ENCODE results near the gene C11orf58. TPM values are rescaled to one million over a fixed set of nuclear protein-coding genes. Genes with fewer than 3 reads are reported as not detected.
A peak's percentile ranks its signal among the peaks of the same experiment; 100 is the strongest.

Gene C11orf58
- total and polyA plus RNA-seq, 8 donors, result 39.3 to 73.6 (median 53.5) TPM

DNA sequence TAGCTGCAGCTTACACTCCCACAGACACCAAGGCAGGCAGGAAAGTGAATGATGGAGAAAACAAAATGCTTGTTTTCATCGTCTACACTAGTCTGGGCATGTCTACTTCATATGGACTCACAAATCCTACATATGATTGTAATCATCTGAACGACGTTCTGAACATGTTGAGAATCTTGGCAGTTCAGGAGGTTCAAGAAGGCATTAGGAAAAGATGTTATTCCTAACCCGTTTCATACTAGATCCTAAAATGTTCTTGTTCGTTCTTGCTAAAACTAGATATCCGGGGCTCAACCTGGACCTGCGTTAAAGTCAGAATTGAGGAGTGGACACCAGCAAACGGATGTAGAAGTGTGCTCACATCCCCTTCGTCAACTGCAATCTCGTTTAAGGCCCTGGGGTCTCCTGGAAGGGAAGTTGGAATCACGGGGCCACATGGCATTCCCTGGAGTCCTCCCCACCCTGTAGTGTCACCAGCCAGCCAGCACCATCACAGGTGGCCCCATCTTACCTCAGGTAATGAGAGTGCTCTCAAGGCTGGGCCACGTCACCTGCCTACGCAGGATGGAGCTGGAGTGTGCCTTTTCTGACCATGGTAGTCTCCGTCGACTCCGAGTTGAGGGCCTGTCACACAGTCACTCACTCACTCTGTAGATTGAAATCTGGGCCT is 37.3 kb downstream of the C11orf58 start:
- WGBS, 2 donors, result 84 to 86% methylated on average over 16 of the region's 16 CpGs
- Histone ChIP-seq H3K4me1 (no peaks in the 10 kb centered on the region), H3K4me3 (no peak overlapping the region), H3K27me3 (no peaks in the 10 kb centered on the region), H3K27ac (no peak overlapping the region), H3K9me3 (no peaks in the 10 kb centered on the region), H3K36me3 (peaks cover 0 to 7% (median 0%) of the 10 kb centered on the region in 3 donors)
- TF ChIP-seq, protein P1, sequence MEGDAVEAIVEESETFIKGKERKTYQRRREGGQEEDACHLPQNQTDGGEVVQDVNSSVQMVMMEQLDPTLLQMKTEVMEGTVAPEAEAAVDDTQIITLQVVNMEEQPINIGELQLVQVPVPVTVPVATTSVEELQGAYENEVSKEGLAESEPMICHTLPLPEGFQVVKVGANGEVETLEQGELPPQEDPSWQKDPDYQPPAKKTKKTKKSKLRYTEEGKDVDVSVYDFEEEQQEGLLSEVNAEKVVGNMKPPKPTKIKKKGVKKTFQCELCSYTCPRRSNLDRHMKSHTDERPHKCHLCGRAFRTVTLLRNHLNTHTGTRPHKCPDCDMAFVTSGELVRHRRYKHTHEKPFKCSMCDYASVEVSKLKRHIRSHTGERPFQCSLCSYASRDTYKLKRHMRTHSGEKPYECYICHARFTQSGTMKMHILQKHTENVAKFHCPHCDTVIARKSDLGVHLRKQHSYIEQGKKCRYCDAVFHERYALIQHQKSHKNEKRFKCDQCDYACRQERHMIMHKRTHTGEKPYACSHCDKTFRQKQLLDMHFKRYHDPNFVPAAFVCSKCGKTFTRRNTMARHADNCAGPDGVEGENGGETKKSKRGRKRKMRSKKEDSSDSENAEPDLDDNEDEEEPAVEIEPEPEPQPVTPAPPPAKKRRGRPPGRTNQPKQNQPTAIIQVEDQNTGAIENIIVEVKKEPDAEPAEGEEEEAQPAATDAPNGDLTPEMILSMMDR (IDR thresholded peaks at IDR 0.05), result no peak
- no peak for FAIRE-seq
- intact Hi-C loops (cut with DNase I), result no loop called here
- ATAC-seq, result no peak
- no peak for DNase-seq

DNA sequence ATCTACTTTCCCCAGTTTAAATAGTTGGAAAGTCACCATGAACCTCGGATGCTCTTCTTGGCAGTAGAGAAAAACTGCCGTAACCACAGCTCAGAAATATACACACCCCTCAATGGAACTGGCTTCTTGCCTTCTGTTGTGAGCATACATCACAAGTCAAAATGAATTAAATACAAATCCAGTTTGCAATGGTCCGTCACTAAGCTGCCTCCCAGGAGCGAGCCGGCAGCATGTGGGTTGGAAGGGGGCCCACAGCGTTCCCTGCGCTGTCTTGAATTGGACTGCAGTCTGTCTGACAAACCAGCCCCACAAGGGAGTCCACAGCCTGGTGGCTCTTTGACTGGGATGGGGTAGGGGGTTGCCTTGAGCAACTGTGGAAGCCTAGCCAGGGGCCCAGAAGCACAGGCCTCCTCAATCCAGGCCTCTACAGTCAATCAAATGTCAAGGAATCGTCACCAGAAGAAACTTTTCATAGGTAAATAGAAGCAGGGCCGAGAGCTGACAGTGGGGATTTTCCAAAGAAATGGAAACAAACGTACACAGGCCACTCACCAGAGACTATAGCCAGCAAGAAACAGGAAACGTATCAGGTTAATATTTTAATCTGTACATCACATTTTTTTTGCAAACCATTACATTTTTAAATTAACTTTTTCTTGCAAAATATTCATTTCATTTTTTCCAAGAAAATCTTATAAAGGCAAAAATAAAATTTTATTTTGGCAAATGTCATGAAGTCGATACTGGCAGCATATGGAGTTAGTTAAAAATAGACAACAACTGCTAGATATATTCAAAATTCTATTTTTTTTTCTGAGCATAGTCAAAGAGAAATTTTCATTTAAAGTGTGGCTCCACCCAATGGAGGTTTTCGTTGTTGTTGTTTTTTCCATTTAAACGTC is 38.5 kb downstream of the C11orf58 start:
- Histone ChIP-seq H3K4me3 (no peak overlapping the region), H3K9me3 (no peaks in the 10 kb centered on the region), H3K27ac (no peak overlapping the region), H3K27me3 (no peaks in the 10 kb centered on the region), H3K4me1 (no peaks in the 10 kb centered on the region), H3K36me3 (peaks cover 0 to 7% (median 0%) of the 10 kb centered on the region in 3 donors)
- FAIRE-seq, result no peak
- TF ChIP-seq, protein P1 (IDR thresholded peaks at IDR 0.05), result no peak
- ATAC-seq, result peak in 1 of 4 donors; percentile 17
- no peak for DNase-seq
- intact Hi-C loops (cut with DNase I), result no loop called here
- WGBS, 2 donors, result 84 to 85% methylated on average over 14 of the region's 14 CpGs

GRCh38 chr11:16777613-16777975 is 39.1 kb downstream of the C11orf58 start:
- H3K36me3 ChIP-seq, result peaks cover 0 to 10% (median 0%) of the 10 kb centered on the region in 3 donors
- no peak for FAIRE-seq
- intact Hi-C loops (cut with DNase I), result no loop called here
- no peaks in the 10 kb centered on the region for H3K4me1 ChIP-seq
- no peak overlapping the region for H3K27ac ChIP-seq
- DNase-seq, result no peak
- no peaks in the 10 kb centered on the region for H3K9me3 ChIP-seq
- H3K27me3 ChIP-seq, result no peaks in the 10 kb centered on the region
- 92 to 93% methylated on average over 3 of the region's 3 CpGs for WGBS, 2 donors
- H3K4me3 ChIP-seq, result no peak overlapping the region
- TF ChIP-seq, protein P1 (IDR thresholded peaks at IDR 0.05), result no peak
- ATAC-seq, result no peak

GRCh38 chr11:16778286-16778685 is 39.8 kb downstream of the C11orf58 start:
- TF ChIP-seq, protein P1 (IDR thresholded peaks at IDR 0.05), result no peak
- Histone ChIP-seq H3K4me3 (no peak overlapping the region), H3K36me3 (peaks cover 0 to 13% (median 0%) of the 10 kb centered on the region in 3 donors), H3K27ac (no peak overlapping the region), H3K27me3 (no peaks in the 10 kb centered on the region), H3K9me3 (no peaks in the 10 kb centered on the region), H3K4me1 (no peaks in the 10 kb centered on the region)
- ATAC-seq, result no peak
- DNase-seq, result no peak
- intact Hi-C loops (cut with DNase I), result no loop called here
- 92 to 93% methylated on average over 6 of the region's 6 CpGs for WGBS, 2 donors
- no peak for FAIRE-seq
